Effector memory CD4-positive, alpha-beta T cell (primary cell): ENCODE results near the gene MGAT5B.

Source experiments
- DNase-seq, 3 donors: peaks; one replicate each; pipeline ENCODE4 v3.0.0-alpha.2; 2020
- H3K27ac ChIP-seq: 2 replicates; pipeline ENCODE4 v1.7.0; 2013; ENCODE audit warnings: mild to moderate bottlenecking, low read length, moderate library complexity; ENCODE audit not compliant: insufficient read depth, poor library complexity, severe bottlenecking
- H3K27me3 ChIP-seq: replicated peaks from 2 replicates; pipeline ENCODE4 v1.7.0; 2013; ENCODE audit warnings: mild to moderate bottlenecking, low read length; ENCODE audit not compliant: insufficient read depth, control insufficient read depth, poor library complexity, severe bottlenecking
- H3K36me3 ChIP-seq: 2 replicates; pipeline ENCODE4 v1.7.0; 2013; ENCODE audit warnings: mild to moderate bottlenecking, low read length, moderate library complexity; ENCODE audit not compliant: control insufficient read depth, insufficient read depth
- H3K4me1 ChIP-seq: 2 replicates; pipeline ENCODE4 v1.7.0; 2013; ENCODE audit warnings: low read length, mild to moderate bottlenecking; ENCODE audit not compliant: control insufficient read depth, insufficient read depth, poor library complexity, severe bottlenecking
- H3K4me3 ChIP-seq: 2 replicates; pipeline ENCODE4 v1.7.0; 2013; ENCODE audit warnings: low read length, low read depth, mild to moderate bottlenecking; ENCODE audit not compliant: insufficient read depth, poor library complexity, severe bottlenecking
- H3K9me3 ChIP-seq: 2 replicates; pipeline ENCODE4 v1.7.0; 2013; ENCODE audit warnings: mild to moderate bottlenecking, low read length, moderate library complexity; ENCODE audit not compliant: control insufficient read depth

The MGAT5B gene

GRCh38 chr17:76996741-76997694 is 128.8 kb downstream of the MGAT5B start:
- H3K4me1 ChIP-seq: peaks cover 37% of the 10 kb centered on the region

DNA sequence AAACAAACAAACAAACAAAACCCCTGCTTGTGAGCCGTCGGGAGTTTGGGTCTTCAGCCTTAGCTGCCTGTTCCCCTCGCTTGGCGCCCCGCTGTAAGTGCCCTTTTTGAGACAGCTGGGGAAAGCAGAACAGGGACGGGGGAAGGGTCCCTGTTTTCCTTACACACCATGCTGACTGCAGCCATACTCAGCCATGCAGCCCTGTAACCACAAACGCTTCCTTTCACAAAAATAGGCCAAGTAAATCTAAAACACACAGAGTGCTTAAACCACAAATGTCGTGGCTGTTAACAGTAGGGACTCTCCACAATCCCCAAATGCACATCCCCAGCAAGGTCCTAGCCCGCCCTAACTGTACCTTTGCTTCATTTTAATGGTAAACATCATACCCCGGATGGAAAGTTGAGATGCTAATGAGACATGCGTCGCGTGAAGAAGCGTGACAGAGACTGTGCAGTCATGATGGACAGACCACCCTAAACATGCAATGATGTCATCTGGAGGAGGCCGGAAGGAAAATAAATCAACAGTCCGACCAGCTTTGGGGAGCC is 129.9 kb downstream of the MGAT5B start:
- Histone ChIP-seq H3K4me1 (peaks cover 37% of the 10 kb centered on the region), H3K36me3 (no peaks in the 10 kb centered on the region), H3K4me3 (peak overlapping the region; percentile 19), H3K27ac (peak overlapping the region; percentile 80), H3K9me3 (no peaks in the 10 kb centered on the region), H3K27me3 (no peaks in the 10 kb centered on the region)
- DNase-seq: peak; percentile 41 to 56 (median 47)

More at GRCh38 chr17:76996741-76997694, 128.8 kb downstream of the MGAT5B start:
- DNase-seq: no peak
- no peaks in the 10 kb centered on the region for H3K27me3 ChIP-seq
- no peaks in the 10 kb centered on the region for H3K9me3 ChIP-seq
- H3K27ac ChIP-seq: peak overlapping the region; percentile 80
- no peak overlapping the region for H3K4me3 ChIP-seq
- no peaks in the 10 kb centered on the region for H3K36me3 ChIP-seq

GRCh38 chr17:76998839-76999238 is 130.6 kb downstream of the MGAT5B start:
- Histone ChIP-seq H3K4me1 (peaks cover 37% of the 10 kb centered on the region), H3K36me3 (no peaks in the 10 kb centered on the region), H3K4me3 (peak overlapping the region; percentile 19), H3K27me3 (no peaks in the 10 kb centered on the region), H3K27ac (peak overlapping the region; percentile 80), H3K9me3 (no peaks in the 10 kb centered on the region)
- no peak for DNase-seq
